Activated naive CD4-positive, alpha-beta T cell treated with anti-CD3 and anti-CD28 coated beads, Interleukin-2, amount 50 U/mL, for 24 hours (primary cell): Measurements from ENCODE around the gene DOCK6.
A peak's percentile ranks its signal among the peaks of the same experiment; 100 is the strongest.

ENCODE experiments used
- H3K27ac Mint-ChIP-seq: one replicate; pipeline ENCODE4 v1.8.0; 2021; ENCODE audit warnings: mild to moderate bottlenecking, mixed read lengths
- H3K27me3 Mint-ChIP-seq: one replicate; pipeline ENCODE4 v1.8.0; 2021; ENCODE audit warnings: mixed read lengths
- H3K36me3 Mint-ChIP-seq: one replicate; pipeline ENCODE4 v1.8.0; 2021; ENCODE audit warnings: mixed read lengths
- H3K4me1 Mint-ChIP-seq: one replicate; pipeline ENCODE4 v1.8.0; 2021; ENCODE audit warnings: mixed read lengths
- H3K4me3 Mint-ChIP-seq: one replicate; pipeline ENCODE4 v1.8.0; 2021; ENCODE audit warnings: mild to moderate bottlenecking, mixed read lengths
- H3K9me3 Mint-ChIP-seq: one replicate; pipeline ENCODE4 v1.8.0; 2021; ENCODE audit warnings: mixed read lengths

The DOCK6 gene

GRCh38 chr19:11286312-11286974 lies 24.1 kb upstream of the DOCK6 start:
- Mint-ChIP-seq H3K9me3 (no peaks in the 10 kb centered on the region), H3K27ac (no peak overlapping the region), H3K4me1 (peaks cover 6% of the 10 kb centered on the region), H3K27me3 (peaks cover 23% of the 10 kb centered on the region), H3K4me3 (no peak overlapping the region), H3K36me3 (no peaks in the 10 kb centered on the region)

- Mint-ChIP-seq H3K27me3 (peaks cover 21% of the 10 kb centered on the region), H3K27ac (no peak overlapping the region), H3K4me3 (no peak overlapping the region), H3K36me3 (no peaks in the 10 kb centered on the region), H3K9me3 (no peaks in the 10 kb centered on the region), H3K4me1 (peaks cover 13% of the 10 kb centered on the region)
These were observed 22.2 kb upstream of the DOCK6 start for GRCh38 chr19:11284515-11284914.

GRCh38 chr19:11281356-11282049 lies 19.2 kb upstream of the DOCK6 start:
- no peak overlapping the region for H3K27ac Mint-ChIP-seq
- H3K36me3 Mint-ChIP-seq: peaks cover 2% of the 10 kb centered on the region
- H3K27me3 Mint-ChIP-seq: peaks cover 21% of the 10 kb centered on the region
- no peak overlapping the region for H3K4me3 Mint-ChIP-seq
- H3K4me1 Mint-ChIP-seq: peaks cover 16% of the 10 kb centered on the region
- no peaks in the 10 kb centered on the region for H3K9me3 Mint-ChIP-seq

GRCh38 chr19:11279505-11280236 lies 17.3 kb upstream of the DOCK6 start:
- no peak overlapping the region for H3K27ac Mint-ChIP-seq
- no peaks in the 10 kb centered on the region for H3K9me3 Mint-ChIP-seq
- H3K4me1 Mint-ChIP-seq: peaks cover 16% of the 10 kb centered on the region
- peaks cover 2% of the 10 kb centered on the region for H3K36me3 Mint-ChIP-seq
- peak overlapping the region; percentile 30 for H3K4me3 Mint-ChIP-seq
- H3K27me3 Mint-ChIP-seq: peaks cover 24% of the 10 kb centered on the region

GRCh38 chr19:11278670-11279069 lies 16.3 kb upstream of the DOCK6 start:
- H3K27ac Mint-ChIP-seq: no peak overlapping the region
- H3K36me3 Mint-ChIP-seq: peaks cover 2% of the 10 kb centered on the region
- H3K4me1 Mint-ChIP-seq: peaks cover 16% of the 10 kb centered on the region
- H3K9me3 Mint-ChIP-seq: no peaks in the 10 kb centered on the region
- H3K4me3 Mint-ChIP-seq: no peak overlapping the region
- peaks cover 24% of the 10 kb centered on the region for H3K27me3 Mint-ChIP-seq

- H3K4me1 Mint-ChIP-seq: peaks cover 8% of the 10 kb centered on the region
- H3K9me3 Mint-ChIP-seq: no peaks in the 10 kb centered on the region
- H3K4me3 Mint-ChIP-seq: no peak overlapping the region
- H3K27ac Mint-ChIP-seq: no peak overlapping the region
- peaks cover 2% of the 10 kb centered on the region for H3K36me3 Mint-ChIP-seq
- H3K27me3 Mint-ChIP-seq: peaks cover 18% of the 10 kb centered on the region
These were observed 12.3 kb upstream of the DOCK6 start for GRCh38 chr19:11274533-11275086.

- Mint-ChIP-seq H3K27ac (no peak overlapping the region), H3K4me3 (no peak overlapping the region), H3K9me3 (no peaks in the 10 kb centered on the region), H3K36me3 (peaks cover 2% of the 10 kb centered on the region), H3K27me3 (peaks cover 23% of the 10 kb centered on the region), H3K4me1 (peaks cover 3% of the 10 kb centered on the region)
These were observed 11.7 kb upstream of the DOCK6 start for GRCh38 chr19:11273989-11274388.

GRCh38 chr19:11273296-11273695 lies 11.0 kb upstream of the DOCK6 start:
- Mint-ChIP-seq H3K4me1 (peaks cover 3% of the 10 kb centered on the region), H3K27me3 (peaks cover 28% of the 10 kb centered on the region), H3K27ac (no peak overlapping the region), H3K36me3 (peaks cover 2% of the 10 kb centered on the region), H3K4me3 (no peak overlapping the region), H3K9me3 (no peaks in the 10 kb centered on the region)

- no peaks in the 10 kb centered on the region for H3K36me3 Mint-ChIP-seq
- no peaks in the 10 kb centered on the region for H3K4me1 Mint-ChIP-seq
- peaks cover 37% of the 10 kb centered on the region for H3K27me3 Mint-ChIP-seq
- H3K9me3 Mint-ChIP-seq: no peaks in the 10 kb centered on the region
- no peak overlapping the region for H3K27ac Mint-ChIP-seq
- H3K4me3 Mint-ChIP-seq: no peak overlapping the region
These were observed 7.1 kb upstream of the DOCK6 start for GRCh38 chr19:11269408-11269807.

- Mint-ChIP-seq H3K27ac (no peak overlapping the region), H3K27me3 (peaks cover 37% of the 10 kb centered on the region), H3K4me3 (no peak overlapping the region), H3K4me1 (no peaks in the 10 kb centered on the region), H3K9me3 (no peaks in the 10 kb centered on the region), H3K36me3 (no peaks in the 10 kb centered on the region)
These were observed 6.5 kb upstream of the DOCK6 start for GRCh38 chr19:11268783-11269267.

GRCh38 chr19:11267316-11268085 lies 5.2 kb upstream of the DOCK6 start:
- H3K9me3 Mint-ChIP-seq: no peaks in the 10 kb centered on the region
- peaks cover 42% of the 10 kb centered on the region for H3K27me3 Mint-ChIP-seq
- no peak overlapping the region for H3K4me3 Mint-ChIP-seq
- no peaks in the 10 kb centered on the region for H3K4me1 Mint-ChIP-seq
- H3K36me3 Mint-ChIP-seq: no peaks in the 10 kb centered on the region
- H3K27ac Mint-ChIP-seq: peak overlapping the region; percentile 59

- H3K4me3 Mint-ChIP-seq: no peak overlapping the region
- H3K36me3 Mint-ChIP-seq: no peaks in the 10 kb centered on the region
- no peaks in the 10 kb centered on the region for H3K4me1 Mint-ChIP-seq
- H3K27me3 Mint-ChIP-seq: peaks cover 45% of the 10 kb centered on the region
- no peaks in the 10 kb centered on the region for H3K9me3 Mint-ChIP-seq
- no peak overlapping the region for H3K27ac Mint-ChIP-seq
These were observed 3.5 kb upstream of the DOCK6 start for GRCh38 chr19:11265785-11266236.

GRCh38 chr19:11265177-11265784 lies 3.0 kb upstream of the DOCK6 start:
- H3K4me1 Mint-ChIP-seq: no peaks in the 10 kb centered on the region
- H3K36me3 Mint-ChIP-seq: no peaks in the 10 kb centered on the region
- no peaks in the 10 kb centered on the region for H3K9me3 Mint-ChIP-seq
- H3K4me3 Mint-ChIP-seq: no peak overlapping the region
- H3K27me3 Mint-ChIP-seq: peaks cover 46% of the 10 kb centered on the region
- peak overlapping the region; percentile 78 for H3K27ac Mint-ChIP-seq

- peaks cover 45% of the 10 kb centered on the region for H3K27me3 Mint-ChIP-seq
- no peak overlapping the region for H3K27ac Mint-ChIP-seq
- no peaks in the 10 kb centered on the region for H3K4me1 Mint-ChIP-seq
- H3K4me3 Mint-ChIP-seq: no peak overlapping the region
- H3K9me3 Mint-ChIP-seq: no peaks in the 10 kb centered on the region
- no peaks in the 10 kb centered on the region for H3K36me3 Mint-ChIP-seq
These were observed 2.3 kb upstream of the DOCK6 start for GRCh38 chr19:11264452-11265176.
